Activated CD4-positive, alpha-beta T cell treated with anti-CD3 and anti-CD28 coated beads for 24 hours (primary cell): Measurements from ENCODE around the gene FOSB.
"Not testable (repeated sequence)": the region's sequence is repeated elsewhere in the genome, so short reads cannot be mapped to it uniquely, and the experiment has no call there.

ENCODE experiments used
- DNase-seq, 2 donors: peaks; one replicate each; pipeline ENCODE4 v3.0.0-alpha.2; 2020; ENCODE audit warnings: low read depth in 2 of 2

FOSB gene

DNA sequence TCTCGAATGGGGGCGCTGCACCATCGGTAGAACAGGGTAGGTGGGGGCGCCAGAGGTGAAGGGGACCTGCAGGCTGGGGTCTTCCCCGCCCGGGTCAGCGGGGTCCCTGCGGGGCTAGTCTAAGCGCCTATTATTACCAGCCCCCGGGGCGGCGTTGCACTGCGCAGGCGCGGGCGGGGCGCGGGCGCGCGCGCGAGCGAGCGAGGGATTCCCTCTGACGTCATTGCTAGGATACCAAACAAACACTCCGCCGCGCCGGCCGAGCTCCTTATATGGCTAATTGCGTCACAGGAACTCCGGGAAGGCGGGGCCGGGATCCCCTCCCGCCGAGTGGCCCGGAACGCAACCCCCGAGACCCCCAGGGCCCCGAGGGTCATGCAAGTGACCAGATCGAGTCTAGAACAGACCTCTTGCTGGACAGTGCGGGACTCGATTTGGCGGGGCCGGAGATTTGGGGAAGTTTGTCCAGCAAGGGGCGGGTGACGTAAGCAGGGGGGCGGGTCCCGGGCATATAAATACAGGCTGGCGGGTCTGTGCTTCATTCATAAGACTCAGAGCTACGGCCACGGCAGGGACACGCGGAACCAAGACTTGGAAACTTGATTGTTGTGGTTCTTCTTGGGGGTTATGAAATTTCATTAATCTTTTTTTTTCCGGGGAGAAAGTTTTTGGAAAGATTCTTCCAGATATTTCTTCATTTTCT is at the start of gene FOSB:
Gene FOSB (plus strand): TSS at position 541 of the 703 bp plus-strand sequence. CDS start 591 bp downstream, outside the sequence.
- DNase-seq = peak; percentile 88

DNA sequence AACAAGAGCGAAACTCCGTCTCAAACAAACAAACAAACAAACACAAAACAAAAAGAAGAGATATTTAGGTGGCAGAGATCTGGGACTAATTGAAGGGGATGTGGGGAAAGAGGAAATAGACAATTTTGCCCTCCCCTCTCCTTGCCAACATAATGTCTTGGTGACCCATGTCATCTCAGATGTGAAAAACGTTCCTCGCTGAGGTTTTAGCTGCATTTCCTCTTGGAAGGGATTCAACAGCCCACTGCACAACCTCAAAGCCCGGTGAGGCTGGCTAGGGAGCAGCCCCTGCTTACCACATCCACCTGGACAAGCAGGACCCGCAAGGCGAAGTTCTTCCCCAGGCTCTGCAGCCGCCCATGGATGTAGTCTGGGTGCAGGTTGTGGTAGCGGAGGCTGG is 49.0 kb upstream of the FOSB start:
- no peak for DNase-seq

DNA sequence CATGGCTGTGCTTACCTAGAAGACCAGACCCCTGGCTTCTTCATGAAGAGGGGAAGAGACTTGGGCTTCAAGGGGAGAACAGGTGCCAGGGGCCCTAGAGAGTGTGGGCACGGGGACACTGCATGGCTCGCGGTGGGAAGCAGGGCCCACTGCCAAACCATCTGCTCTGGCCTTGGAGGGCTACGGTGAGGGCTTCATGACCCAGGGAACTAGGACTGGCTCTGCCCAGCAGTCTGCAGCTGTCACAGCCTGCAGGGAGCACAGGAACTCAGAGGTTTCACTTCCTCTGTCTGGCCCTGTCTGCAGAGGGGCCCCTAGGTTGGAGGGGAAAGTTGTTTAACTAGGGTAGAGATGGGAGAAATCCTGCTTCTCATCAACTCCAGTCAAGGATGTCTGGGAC is 48.4 kb upstream of the FOSB start:
- no peak for DNase-seq

DNA sequence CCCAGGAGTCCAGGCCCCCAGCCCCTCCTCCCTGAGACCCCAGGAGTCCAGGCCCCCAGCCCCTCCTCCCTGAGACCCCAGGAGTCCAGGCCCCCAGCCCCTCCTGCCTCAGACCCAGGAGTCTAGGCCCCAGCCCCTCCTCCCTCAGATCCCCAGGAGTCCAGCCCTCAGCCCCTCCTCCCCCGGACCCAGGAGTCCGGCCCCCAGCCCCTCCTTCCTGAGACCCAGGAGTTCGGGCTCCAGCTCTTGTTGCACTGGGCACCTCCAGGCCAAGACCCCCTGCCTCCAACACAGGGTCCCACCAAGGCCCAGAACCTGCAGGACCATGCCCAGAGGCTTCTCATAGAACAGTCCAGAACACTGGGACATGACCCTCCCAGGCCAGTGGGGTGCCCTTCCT is 47.9 kb upstream of the FOSB start:
- DNase-seq = no peak

DNA sequence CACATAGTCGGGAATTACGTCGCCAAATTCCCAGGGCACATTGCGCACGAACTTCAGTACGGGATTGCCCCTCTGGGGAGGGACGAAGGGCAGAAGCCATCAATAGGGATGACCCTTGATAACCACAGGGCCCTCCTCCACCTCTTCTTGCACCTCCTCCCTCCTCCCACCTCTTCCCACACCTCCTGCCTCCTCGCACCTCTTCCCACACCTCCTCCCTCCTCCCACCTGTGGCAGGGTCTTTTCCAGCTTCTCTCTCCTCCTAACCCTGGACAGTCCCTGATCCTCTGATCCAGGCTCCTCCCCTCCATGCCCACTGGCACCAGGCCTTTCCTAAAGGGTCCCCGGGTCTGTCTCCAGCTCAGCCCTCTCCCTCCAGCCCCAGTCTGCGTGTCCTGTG is 47.4 kb upstream of the FOSB start:
- DNase-seq = no peak

DNA sequence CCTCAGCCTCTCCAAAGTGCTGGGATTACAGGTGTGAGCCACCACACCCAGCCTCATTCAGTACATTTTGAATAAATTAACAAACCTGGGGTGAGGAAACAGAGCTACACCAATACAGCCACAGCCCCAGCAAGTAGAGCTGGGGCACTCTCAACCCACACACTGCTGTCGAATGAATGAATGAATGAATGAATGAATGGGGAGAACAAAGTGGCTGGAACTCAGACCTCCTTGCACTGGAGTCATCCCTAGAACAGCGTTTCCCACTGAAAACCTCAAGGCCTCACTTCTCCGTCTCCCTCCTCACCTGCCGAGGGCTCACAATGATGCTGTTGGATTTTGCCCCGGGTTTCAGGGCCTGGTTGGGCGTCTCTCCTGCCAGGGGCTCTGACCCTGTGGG is 46.9 kb upstream of the FOSB start:
- DNase-seq = no peak

DNA sequence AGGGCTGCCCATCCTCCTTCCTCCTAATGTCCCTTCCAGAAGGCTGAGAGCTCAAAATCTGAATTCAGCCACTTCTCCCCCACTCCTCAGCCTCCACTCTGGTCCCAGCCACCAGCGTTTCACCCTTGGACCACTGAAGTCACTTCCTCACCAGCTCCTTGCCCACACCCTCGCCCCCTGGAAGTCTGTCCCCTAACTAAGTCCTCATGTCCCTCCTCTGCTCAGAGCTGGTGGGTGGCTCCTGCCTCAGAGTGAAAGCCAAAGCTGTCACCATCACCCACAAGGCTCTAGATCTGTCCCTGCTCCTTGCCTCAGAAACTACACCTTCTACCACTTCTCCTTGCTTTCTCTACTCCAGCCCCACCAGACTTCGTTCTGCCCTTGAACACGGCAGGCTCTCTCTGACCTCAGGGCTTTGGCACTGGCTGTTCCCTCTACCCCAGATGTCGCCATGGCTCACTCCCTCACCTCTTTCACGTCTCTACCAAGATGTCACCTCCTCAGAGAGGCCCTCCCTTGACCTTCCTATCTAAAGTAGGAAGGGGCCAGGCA is 45.8 kb upstream of the FOSB start:
- DNase-seq = no peak

DNA sequence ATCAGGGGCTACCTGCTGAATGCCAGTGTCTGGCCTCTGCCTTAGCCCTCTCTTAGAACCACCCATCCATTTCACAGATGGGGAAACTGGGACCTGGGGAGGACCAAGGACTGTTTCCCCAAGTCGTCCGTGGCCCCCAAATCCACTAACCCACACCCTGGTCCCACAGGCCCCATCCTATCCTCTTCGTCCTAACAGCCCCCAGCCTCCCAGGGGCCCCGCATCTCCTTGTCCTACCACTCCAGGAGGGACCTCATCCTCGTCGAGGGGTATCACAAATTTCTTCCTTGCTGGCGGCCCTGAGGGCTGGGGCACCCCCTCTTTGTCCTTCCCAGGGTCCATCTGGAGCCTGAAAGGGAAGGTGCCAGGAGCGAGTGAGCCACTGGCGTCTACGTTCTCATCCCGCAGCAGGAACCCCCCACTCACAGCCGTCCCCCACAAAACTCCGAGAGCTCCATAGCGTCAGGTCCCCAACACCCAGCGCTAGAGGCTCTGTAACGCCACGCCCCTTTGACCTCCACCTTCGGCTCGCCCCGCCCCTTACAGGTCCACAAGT is 44.7 kb upstream of the FOSB start:
- DNase-seq = peak in 1 of 2 donors; percentile 70

DNA sequence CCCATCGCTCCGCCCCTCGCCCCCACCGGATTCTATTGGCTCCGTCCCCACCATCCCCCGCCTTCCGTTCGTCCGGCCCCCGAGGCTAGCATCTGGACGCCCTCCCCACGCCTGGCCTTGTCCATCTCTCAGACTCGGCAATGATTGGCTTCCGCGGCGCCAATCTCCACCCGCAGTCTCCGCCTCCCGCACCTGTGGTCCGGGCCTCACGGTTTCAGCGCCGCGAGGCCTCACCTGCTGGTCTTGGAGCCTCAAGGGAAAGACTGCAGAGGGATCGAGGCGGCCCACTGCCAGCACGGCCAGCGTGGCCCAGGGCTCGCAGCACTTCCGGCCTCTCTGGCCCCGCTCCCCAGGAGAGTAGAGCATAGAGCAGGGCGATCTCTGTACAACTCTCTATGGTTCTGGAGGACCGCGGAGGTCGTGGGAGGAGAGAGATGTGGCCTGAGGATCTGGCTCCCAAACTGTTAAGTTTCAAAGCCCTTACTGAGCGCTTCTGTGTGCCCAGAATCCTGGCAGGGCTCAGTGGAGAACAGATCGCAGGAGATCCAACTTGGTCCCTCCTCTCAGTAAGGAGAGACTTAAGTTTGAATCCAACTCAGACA is 44.1 kb upstream of the FOSB start, which contains the start of gene ERCC1:
Gene ERCC1 (minus strand): TSS at position 329 of the 602 bp plus-strand sequence. CDS start 543 bp downstream, outside the sequence.
- peak; percentile 39 to 87 for DNase-seq

DNA sequence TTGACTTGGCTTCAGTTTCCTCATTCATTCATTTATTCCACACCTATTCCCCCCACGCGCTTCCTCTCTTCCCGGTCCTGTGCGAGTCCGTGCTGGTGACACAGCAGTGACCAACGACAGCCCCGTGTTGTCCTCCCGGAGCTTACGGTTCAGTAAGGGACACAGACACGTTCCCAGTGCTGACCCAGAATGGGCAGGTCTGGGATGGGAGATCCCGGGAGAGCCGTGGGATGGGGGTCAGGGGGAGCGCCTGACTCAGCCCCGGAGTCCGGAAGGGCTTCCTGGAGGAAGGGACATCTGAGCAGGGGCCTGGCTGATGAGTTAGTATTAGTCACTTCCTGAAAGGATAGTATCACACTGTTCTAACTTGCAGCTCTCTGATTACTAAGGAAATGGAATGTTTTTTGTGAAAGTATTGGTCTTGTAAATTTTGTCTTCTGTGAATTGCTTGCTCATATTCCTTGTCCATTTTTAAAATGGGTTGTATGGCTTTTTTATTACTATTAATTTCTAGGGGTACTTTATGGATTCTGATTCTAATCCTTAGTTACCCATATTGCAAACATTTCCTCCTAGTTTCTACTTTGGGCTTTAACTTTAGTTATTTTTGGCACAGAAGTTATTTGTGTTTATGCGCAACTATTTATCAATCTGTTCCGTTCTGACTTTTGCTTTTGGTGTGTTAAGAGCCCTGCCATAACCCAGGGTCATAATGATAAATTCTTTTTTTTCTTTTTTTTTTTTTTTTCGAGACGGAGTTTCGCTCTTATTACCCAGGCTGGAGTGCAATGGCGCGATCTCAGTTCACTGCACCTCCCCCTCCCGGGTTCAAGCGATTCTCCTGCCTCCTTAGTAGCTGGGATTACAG is 43.4 kb upstream of the FOSB start:
- no peak for DNase-seq

DNA sequence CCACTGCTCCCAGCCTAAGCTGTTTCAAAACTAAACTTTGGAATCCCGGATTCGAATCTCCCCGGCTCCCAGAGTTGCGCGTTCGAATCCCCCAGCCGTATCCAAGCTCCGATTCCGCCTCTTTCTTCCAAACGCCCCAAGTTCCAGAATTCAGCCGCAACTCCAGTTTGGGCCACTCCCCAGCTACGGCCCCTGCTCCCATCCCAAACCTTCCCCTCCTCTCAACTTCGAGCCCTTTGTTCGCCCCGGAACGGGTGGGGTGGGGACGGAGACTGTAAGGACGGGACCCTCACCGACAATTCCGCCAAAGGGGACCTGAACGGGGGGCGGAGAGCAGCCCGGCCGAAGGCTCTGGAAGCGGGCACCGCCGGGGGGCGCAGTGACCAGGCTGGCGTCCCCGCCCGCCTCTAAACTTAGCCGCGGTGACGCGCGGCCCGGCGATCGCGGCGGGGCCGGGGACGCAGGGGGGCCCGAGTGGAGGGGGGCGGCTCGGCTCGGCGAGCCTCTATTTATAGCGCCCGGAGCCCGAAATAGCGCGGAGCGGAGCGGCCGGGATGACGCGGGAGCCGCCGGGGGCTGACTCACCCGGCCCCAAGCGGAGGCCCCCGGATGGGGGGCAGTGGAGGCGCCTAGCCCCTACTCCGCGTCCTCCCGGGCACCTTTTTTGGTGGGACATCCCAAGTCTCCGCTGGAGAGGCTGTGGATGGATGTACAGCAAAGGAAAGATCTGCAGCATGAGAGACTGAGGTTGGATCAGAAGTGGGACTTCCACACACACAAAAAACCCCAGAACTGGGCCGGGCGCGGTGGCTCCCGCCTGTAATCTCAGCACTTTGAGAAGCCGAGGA is 39.2 kb upstream of the FOSB start:
- no peak for DNase-seq

DNA sequence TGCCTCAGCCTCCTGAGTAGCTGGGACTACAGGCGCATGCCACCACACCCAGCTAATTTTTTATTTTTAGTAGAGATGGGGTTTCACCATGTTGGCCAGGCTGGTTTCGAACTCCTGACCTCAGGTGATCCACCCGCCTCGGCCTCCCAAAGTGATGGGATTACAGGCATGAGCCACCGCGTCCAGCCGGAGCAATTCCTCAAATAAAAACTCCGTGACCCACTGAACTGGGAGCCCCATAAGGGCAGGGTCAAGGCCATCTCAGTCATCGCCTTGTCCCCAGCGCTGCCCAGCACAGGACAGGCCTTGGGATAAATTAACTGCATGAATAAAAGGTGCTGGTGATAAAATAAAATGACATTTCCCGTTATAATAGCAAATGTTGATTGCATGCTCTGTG is 37.9 kb upstream of the FOSB start:
- DNase-seq = not testable (repeated sequence)

DNA sequence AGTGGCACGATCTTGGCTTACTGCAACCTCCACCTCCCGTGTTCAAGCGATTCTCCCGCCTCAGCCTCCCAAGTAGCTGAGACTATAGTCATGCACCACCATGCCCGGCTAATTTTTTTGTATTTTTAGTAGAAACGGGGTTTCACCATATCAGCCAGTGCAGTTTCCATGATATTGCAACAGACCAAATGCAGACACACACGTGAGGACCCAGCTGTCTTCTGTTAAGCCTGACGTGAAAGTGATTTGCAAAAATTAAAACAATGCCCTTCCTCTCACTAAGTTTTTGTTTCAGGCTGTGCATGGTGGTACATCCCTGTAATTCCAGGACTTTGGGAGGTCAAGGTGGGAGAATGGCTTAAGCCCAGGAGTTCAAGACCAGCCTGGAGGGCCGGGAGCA is 36.8 kb upstream of the FOSB start:
- DNase-seq = not testable (repeated sequence)

DNA sequence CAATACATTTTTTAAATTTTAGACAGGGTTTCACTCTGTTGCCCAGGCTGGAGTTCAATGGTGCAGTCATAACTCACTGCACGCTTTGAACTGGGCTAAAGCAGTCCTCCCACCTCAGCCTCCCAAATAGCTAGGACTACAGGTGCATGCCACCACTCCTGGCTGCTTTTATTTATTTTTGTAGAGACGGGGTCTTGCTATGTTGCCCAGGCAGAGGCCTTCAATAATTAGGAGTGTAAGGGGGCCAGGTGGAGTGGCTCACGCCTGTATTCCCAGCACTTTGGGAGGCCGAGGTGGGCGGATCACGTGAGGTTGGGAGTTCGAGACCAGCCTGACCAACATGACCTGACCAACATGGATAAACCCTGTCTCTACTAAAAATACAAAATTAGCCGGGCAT is 35.3 kb upstream of the FOSB start:
- DNase-seq = not testable (repeated sequence)

DNA sequence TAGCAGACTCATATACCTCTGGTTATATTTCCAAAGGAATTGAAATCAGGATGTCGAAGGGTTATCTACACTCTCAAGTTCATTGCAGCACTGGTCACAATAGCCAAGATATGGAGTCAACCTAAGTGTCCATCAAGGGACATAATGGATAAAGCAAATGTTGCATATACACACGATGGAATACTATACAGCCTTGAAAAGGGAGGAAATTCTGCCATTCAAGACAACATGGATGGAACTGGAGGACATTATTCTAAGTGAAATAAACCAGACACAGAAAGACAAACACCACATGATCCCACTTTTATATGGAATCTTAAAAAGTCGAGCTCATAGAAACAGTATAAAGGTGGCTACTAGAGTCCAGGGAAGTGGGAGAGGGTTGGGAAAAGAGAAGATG is 30.5 kb upstream of the FOSB start:
- DNase-seq = no peak

DNA sequence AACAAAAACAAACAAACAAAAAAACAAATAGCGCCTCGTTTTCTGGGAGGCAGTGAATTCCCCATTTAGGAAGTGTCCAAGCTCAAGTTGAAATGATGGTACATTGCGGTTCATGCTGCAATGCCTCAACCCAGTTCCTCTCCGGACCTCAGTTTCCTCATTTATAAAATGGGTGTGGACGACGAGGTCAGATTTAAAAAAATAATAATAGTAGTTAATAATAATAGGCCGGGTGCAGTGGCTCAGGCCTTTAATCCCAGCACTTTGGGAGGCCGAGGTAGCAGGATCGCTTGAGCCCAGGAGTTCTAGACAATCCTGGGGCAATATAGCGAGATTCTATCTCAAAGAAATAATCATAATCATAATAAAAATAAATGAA is 28.6 kb upstream of the FOSB start:
- no peak for DNase-seq

DNA sequence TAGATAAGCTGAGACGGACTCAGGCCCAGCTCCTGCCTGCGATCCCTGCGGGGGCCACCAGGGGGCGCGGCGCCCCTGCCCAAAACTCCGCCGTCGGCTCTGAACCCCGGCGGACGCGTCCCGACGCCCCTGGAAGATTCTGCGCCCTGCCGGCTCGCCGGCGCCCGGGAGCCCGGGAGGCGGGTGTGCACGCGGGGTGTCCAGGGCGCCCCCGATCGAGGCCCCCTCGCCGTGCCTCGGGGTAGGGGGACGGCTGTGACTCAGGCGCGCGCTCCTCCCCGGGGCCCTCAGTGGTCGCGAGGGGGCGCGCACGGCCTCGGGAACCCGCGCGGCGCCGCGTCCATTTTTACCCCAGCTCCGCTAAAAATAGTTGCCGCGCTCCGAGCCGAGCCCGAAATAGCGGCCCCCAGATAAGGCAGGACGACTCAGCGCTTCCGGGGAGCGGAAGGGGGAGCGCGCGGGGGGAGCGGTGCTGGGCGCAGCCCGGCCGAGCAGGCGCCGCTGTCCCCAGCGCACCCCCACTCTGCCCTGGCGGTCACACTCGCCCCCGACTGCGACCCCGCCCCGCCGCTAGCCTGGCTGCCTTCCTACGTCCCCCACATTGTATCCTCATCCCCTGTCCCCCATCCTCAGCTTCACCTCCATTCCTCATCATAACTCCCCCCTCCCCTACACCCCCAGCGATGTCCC is 28.1 kb upstream of the FOSB start:
- DNase-seq = peak; percentile 76 to 78

DNA sequence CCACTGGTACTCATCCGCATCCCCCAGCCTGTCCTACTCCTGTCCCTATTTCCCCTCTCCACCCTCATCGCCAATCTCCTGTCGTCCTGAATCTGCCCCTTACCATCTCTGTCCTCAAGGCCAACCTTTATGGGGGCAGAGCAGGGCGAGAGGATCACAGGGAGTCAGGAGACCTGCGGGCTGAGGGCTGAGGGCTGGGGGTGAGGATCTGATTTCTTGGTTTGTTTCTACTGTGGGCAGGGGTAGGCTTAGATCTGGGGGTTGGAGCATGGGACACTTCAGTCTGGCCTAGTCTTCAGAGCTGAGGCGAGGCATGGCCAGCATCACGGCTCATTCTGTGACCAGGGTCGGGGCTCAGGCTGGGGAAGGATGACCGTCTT is 27.5 kb upstream of the FOSB start:
- no peak for DNase-seq

DNA sequence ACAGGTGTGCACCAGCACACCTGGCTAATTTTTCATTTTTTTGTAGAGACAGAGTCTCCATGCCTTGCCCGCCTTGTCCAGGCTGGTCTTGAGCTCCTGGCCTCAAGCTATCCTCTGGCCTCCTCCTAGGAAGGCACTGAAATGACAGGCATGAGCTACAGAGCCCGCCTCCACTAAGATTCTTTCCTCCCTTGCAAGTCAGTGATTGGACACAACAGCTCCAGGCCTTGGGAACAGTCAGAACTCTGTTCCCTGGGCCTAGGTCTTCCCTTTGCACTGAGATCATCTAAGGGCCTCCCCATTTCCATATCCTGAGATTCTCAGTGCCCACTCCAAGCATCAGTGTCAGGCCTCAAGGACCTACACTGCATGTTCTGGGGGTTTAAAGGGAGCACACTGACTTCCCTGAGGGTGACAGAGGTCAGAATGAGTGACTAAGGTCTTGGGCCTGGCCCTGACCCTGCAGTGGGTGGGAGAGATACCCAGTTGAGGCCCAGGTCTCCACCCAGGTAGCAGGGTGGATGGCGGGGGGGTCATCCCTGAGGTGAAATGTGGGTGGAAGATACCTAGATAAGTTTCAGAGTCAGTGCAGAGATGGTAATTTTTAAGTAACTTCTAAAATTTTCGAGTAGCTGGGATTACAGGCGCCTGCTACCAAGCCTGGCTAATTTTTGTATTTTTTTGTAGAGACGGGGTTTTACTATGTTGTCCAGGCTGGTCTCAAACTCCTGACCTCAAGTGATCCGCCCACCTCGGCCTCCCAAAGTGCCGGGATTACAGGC is 26.7 kb upstream of the FOSB start:
- no peak for DNase-seq

DNA sequence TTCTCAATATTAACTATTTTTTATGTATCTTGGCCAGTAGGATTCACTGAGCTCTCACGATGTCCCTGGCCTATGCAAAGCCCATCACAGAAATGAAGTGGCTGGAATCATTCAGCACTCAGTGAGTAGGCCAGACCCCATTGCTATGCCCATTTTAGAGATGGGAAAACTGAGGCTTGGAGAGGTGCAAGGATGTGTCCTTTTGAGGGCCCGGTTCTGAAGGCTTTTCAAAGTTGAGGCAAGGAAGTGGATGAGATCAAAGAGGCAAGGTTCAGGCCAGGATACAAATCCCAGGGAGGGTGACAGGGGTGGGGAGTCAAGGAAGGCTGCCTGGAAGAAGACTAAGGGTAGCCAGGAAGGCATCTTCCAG is 25.4 kb upstream of the FOSB start:
- DNase-seq = no peak
